Activated gamma-delta T cell treated with anti-CD3 and anti-CD28 coated beads, Interleukin-2, amount 50 U/mL, for 16 hours (primary cell): ENCODE data around the gene AGO1.
A peak's percentile ranks its signal among the peaks of the same experiment; 100 is the strongest.

Source experiments
- DNase-seq: peaks from one replicate; pipeline ENCODE4 v3.0.0-alpha.2; 2020; ENCODE audit warnings: low read depth

AGO1 gene

GRCh38 chr1:35882945-35883634 lies at the start of gene AGO1:
Gene AGO1 (plus strand): TSS chr1:35883209. CDS start chr1:35883422, 213 bp downstream.
- DNase-seq, result peak; percentile 96

GRCh38 chr1:35833395-35833794 lies 49.6 kb upstream of the AGO1 start:
- DNase-seq, result no peak

- DNase-seq, result no peak
Measured at GRCh38 chr1:35834218-35834617, 48.8 kb upstream of the AGO1 start.

GRCh38 chr1:35835398-35835797 lies 47.6 kb upstream of the AGO1 start:
- DNase-seq, result no peak

- no peak for DNase-seq
Measured at GRCh38 chr1:35836734-35837133, 46.3 kb upstream of the AGO1 start.

GRCh38 chr1:35838693-35839245 lies 44.2 kb upstream of the AGO1 start:
- DNase-seq, result no peak

- no peak for DNase-seq
Measured at GRCh38 chr1:35844826-35845225, 38.2 kb upstream of the AGO1 start.

- no peak for DNase-seq
Measured at GRCh38 chr1:35845766-35846165, 37.2 kb upstream of the AGO1 start.

GRCh38 chr1:35847935-35848565 lies 35.0 kb upstream of the AGO1 start:
- DNase-seq, result no peak

GRCh38 chr1:35850051-35850450 lies 33.0 kb upstream of the AGO1 start:
- no peak for DNase-seq

GRCh38 chr1:35850716-35851115 lies 32.3 kb upstream of the AGO1 start:
- DNase-seq, result no peak

- DNase-seq, result no peak
Measured at GRCh38 chr1:35851132-35851869, 31.7 kb upstream of the AGO1 start.

- DNase-seq, result no peak
Measured at GRCh38 chr1:35852241-35852640, 30.8 kb upstream of the AGO1 start.

- DNase-seq, result no peak
Measured at GRCh38 chr1:35854989-35855700, 27.9 kb upstream of the AGO1 start.

GRCh38 chr1:35856964-35857363 lies 26.0 kb upstream of the AGO1 start:
- DNase-seq, result no peak

- no peak for DNase-seq
Measured at GRCh38 chr1:35857830-35858229, 25.2 kb upstream of the AGO1 start.

- no peak for DNase-seq
Measured at GRCh38 chr1:35860696-35861095, 22.3 kb upstream of the AGO1 start.

GRCh38 chr1:35863136-35863535 lies 19.9 kb upstream of the AGO1 start:
- no peak for DNase-seq

GRCh38 chr1:35863881-35864625 lies 19.0 kb upstream of the AGO1 start:
- no peak for DNase-seq

- DNase-seq, result no peak
Measured at GRCh38 chr1:35864813-35865212, 18.2 kb upstream of the AGO1 start.

GRCh38 chr1:35866991-35867390 lies 16.0 kb upstream of the AGO1 start:
- no peak for DNase-seq
